Ascending aorta (tissue), 2 donors: ENCODE results near the gene NADSYN1. TPM values are rescaled to one million over a fixed set of nuclear protein-coding genes. Genes with fewer than 3 reads are reported as not detected.

Experiments
- DNase-seq, 2 donors: peaks; one replicate each; pipeline ENCODE4 v3.0.0-alpha.2; 2019; ENCODE audit warnings: low spot score in 2 of 2
- H3K27ac ChIP-seq, 2 donors: fragments of 200-600 bp; sonication (generic); one replicate each; pipeline ENCODE4 v1.5.1; 2016 to 2017; ENCODE audit warnings: mild to moderate bottlenecking in 1 of 2
- H3K27me3 ChIP-seq: fragments of 200-600 bp; sonication (generic); one replicate; pipeline ENCODE4 v1.5.1; 2017
- H3K36me3 ChIP-seq, 2 donors: fragments of 200-600 bp; sonication (generic); one replicate each; pipeline ENCODE4 v1.5.1; 2016
- H3K4me1 ChIP-seq, 2 donors: fragments of 200-600 bp; sonication (generic); one replicate each; pipeline ENCODE4 v1.5.1; 2016 to 2017; ENCODE audit warnings: mild to moderate bottlenecking in 1 of 2
- H3K4me3 ChIP-seq, 2 donors: fragments of 200-600 bp; sonication (generic); one replicate each; pipeline ENCODE4 v1.5.1; 2016 to 2017; ENCODE audit warnings: mild to moderate bottlenecking in 1 of 2
- H3K9me3 ChIP-seq, 2 donors: fragments of 200-600 bp; sonication (generic); one replicate each; pipeline ENCODE4 v1.5.1; 2016
- CTCF ChIP-seq, 3 experiments: fragments of 200-600 bp in 2 of 3; fragments of 450-650 bp in 1 of 3; sonication (generic) in 2 of 3; IDR thresholded peaks; one replicate each; pipeline ENCODE4 v1.5.1; 2016 to 2019; ENCODE audit warnings: antibody characterized with exemption in 3 of 3, mild to moderate bottlenecking in 1 of 3, moderate library complexity in 1 of 3
- intact Hi-C: fragments of 100-400 bp; cut with DNase I; formaldehyde crosslinking; loops from one replicate; pipeline ENCODE4 v1.15.1; 2023
- total RNA-seq: library from RNA; depleted of rRNA; stranded (reverse); fragments of >200 nt; gene quantifications from one replicate; pipeline ENCODE4 v1.1.0, GENCODE V29; 2016

NADSYN1 gene
- total RNA-seq, 1 donor from 2014 or later = 33.3 TPM

DNA sequence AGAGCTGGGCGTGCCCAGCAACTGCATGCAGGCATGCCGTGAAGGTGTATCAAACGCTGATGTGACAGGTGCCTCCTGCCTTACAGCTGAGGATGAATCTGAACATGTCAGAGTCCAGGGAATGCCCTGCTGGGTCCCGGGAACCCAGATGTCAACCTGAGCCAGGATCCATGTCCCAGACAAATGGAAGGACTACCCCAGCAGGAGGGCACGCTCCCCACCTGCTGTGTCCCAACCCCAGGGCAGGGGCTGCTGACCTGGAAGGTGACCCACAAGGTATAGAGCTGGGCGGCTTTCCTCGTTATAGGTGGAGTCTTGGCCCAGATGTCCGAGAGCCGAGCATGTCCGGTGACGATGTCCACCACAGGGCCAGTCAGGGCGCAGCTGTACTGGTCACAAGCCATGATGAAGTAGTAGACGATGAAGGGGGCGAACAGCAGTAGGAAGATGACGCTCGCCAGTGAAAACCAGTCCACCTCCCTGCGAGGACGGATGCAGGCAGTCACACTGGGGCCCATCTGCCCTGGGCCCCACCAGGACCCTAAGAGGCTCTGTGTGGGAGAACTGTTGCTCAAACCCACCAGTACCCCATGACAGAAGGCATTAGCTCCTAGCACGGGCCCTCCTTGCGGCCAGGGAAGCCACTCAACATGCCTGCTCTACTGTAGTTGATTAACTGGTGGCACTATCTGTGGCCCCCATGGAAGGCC is 9.1 kb upstream of the NADSYN1 start:
- Histone ChIP-seq H3K9me3 (no peaks in the 10 kb centered on the region), H3K4me3 (no peak overlapping the region), H3K27me3 (no peaks in the 10 kb centered on the region), H3K36me3 (peaks cover 21 to 41% of the 10 kb centered on the region in 2 donors), H3K27ac (no peak overlapping the region), H3K4me1 (peaks cover 1 to 9% of the 10 kb centered on the region in 2 donors)
- no peak for TF ChIP-seq CTCF (IDR thresholded peaks at IDR 0.05)
- DNase-seq = no peak
- intact Hi-C loops = loop anchor here (10.0 kb wide), 1 partner anchor 341 kb away; no protein-coding TSS in a partner anchor

GRCh38 chr11:71444811-71445210 is 8.2 kb upstream of the NADSYN1 start:
- Histone ChIP-seq H3K4me3 (no peak overlapping the region), H3K27me3 (no peaks in the 10 kb centered on the region), H3K27ac (no peak overlapping the region), H3K4me1 (peaks cover 3 to 17% of the 10 kb centered on the region in 2 donors), H3K36me3 (peaks cover 16 to 35% of the 10 kb centered on the region in 2 donors), H3K9me3 (no peaks in the 10 kb centered on the region)
- intact Hi-C loops = loop anchor here (10.0 kb wide), 1 partner anchor 340 kb away; no protein-coding TSS in a partner anchor
- TF ChIP-seq CTCF (IDR thresholded peaks at IDR 0.05) = no peak
- no peak for DNase-seq

- no peak for TF ChIP-seq CTCF (IDR thresholded peaks at IDR 0.05)
- no peak for DNase-seq
- peaks cover 3 to 18% of the 10 kb centered on the region in 2 donors for H3K4me1 ChIP-seq
- H3K36me3 ChIP-seq = peaks cover 7 to 28% of the 10 kb centered on the region in 2 donors
- intact Hi-C loops = loop anchor here (10.0 kb wide), 1 partner anchor 339 kb away; no protein-coding TSS in a partner anchor
- H3K9me3 ChIP-seq = no peaks in the 10 kb centered on the region
- H3K4me3 ChIP-seq = no peak overlapping the region
- no peak overlapping the region for H3K27ac ChIP-seq
- H3K27me3 ChIP-seq = no peaks in the 10 kb centered on the region
These were observed 6.9 kb upstream of the NADSYN1 start for GRCh38 chr11:71446150-71446549.

DNA sequence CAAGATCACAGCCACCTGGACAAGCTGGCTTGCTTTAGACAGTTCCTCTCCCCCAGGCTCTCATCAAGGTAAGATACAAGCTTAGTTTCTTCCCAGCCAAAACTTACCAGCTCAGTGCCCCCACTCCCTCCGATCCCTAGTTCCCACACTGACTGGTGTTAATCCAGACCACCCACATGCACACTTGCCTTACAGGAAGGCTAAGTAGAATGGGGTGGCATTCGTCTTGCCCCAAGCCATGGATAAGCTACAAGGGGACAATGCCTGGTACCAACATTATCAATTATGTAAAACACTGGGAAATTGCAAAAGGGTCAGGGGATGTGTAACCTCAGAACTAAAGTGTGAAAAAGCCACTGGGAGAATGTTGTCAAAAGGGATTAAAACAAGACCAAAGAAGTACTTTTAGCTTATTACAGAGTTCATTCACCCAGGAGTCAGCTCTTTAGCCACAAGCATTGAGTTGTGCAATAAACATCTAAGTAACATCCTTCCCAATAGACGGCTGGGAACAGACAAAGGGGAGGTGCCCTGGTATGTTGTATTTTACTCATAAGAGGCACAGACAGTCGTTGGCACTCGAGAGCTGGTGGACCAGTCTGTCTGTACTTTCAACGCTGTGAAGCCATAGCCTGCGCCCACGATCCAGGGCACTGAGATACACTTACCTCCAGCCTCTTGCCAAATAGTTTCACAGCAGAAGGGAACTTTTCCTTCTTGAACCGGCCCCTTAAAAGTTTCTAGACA is 5.9 kb upstream of the NADSYN1 start:
- Histone ChIP-seq H3K27me3 (no peaks in the 10 kb centered on the region), H3K27ac (peak overlapping the region; percentile 75 to 79), H3K4me3 (peak overlapping the region; percentile 79 to 95), H3K9me3 (no peaks in the 10 kb centered on the region), H3K4me1 (peaks cover 3 to 18% of the 10 kb centered on the region in 2 donors), H3K36me3 (peaks cover 5 to 20% of the 10 kb centered on the region in 2 donors)
- no peak for TF ChIP-seq CTCF (IDR thresholded peaks at IDR 0.05)
- intact Hi-C loops = loop anchor here (10.0 kb wide), 1 partner anchor 338 kb away; no protein-coding TSS in a partner anchor
- DNase-seq = peak in 1 of 2 donors; percentile 73

- H3K27me3 ChIP-seq = no peaks in the 10 kb centered on the region
- intact Hi-C loops = loop anchor here (1.0 to 10.0 kb wide), 2 partner anchors 149 to 337 kb away; no protein-coding TSS in a partner anchor
- no peak for TF ChIP-seq CTCF (IDR thresholded peaks at IDR 0.05)
- peak overlapping the region; percentile 75 to 79 for H3K27ac ChIP-seq
- H3K36me3 ChIP-seq = peaks cover 5 to 14% of the 10 kb centered on the region in 2 donors
- DNase-seq = no peak
- H3K9me3 ChIP-seq = no peaks in the 10 kb centered on the region
- H3K4me1 ChIP-seq = peaks cover 3 to 20% of the 10 kb centered on the region in 2 donors
- peak overlapping the region; percentile 79 to 95 for H3K4me3 ChIP-seq
These were observed 5.2 kb upstream of the NADSYN1 start for GRCh38 chr11:71447791-71448256.
